Mucosa of descending colon (tissue), 3 donors: ENCODE measurements around the gene LCE1D. TPM values are rescaled to one million over a fixed set of nuclear protein-coding genes. Genes with fewer than 3 reads are reported as not detected.

Source experiments
- ATAC-seq: fragments of 200-7000 bp; cut with Tn5 transposase; one replicate; pipeline ENCODE4 v1.9.1; 2020; ENCODE audit warnings: mild to moderate bottlenecking, moderate library complexity
- DNase-seq, 3 donors: peaks; one replicate each; pipeline ENCODE4 v3.0.0-alpha.2; 2020
- H3K36me3 ChIP-seq: fragments of 200-600 bp; one replicate; pipeline ENCODE4 v1.8.0; 2021; ENCODE audit warnings: low read depth, mild to moderate bottlenecking
- H3K4me1 ChIP-seq: fragments of 200-600 bp; one replicate; pipeline ENCODE4 v1.8.0; 2021; ENCODE audit warnings: low read depth, mild to moderate bottlenecking
- H3K4me3 ChIP-seq: fragments of 200-600 bp; one replicate; pipeline ENCODE4 v1.8.0; 2021; ENCODE audit warnings: mild to moderate bottlenecking
- H3K9me3 ChIP-seq: fragments of 200-600 bp; one replicate; pipeline ENCODE4 v1.8.0; 2021; ENCODE audit warnings: mild to moderate bottlenecking
- intact Hi-C, 2 donors: fragments of 100-400 bp; cut with DNase I in 1 of 2; cut with micrococcal nuclease in 1 of 2; formaldehyde crosslinking; loops; one replicate each; pipeline versions ENCODE4 v1.11.0 to v1.11.1; 2022; cut with DNase I, micrococcal nuclease
- total RNA-seq, 3 donors: library from RNA; stranded (reverse); fragmentation: NEBNext Ultra II Directional in 2 of 3; extraction: Animal tissue kit (Norgen Biotek cat#: 25700) in 2 of 3; gene quantifications; one replicate each; pipeline versions ENCODE4 v1.2.1 to v1.2.4, GENCODE V29; 2021 to 2023
- TF ChIP-seq, protein P1 (sequence below): fragments of 200-600 bp; IDR thresholded peaks from one replicate; pipeline ENCODE4 v1.8.0; 2022; ENCODE audit warnings: antibody characterized with exemption, mild to moderate bottlenecking
- donor health status: DM: no; HTN: no; CAD: no; lungs with moderate emphysema.
- donor health status: DM: no; HTN: no; CAD: no.
- donor health status: DM: no; HTN: yes; CAD: no.

Gene LCE1D
- total RNA-seq, 3 donors from 2014 or later = not detected

DNA sequence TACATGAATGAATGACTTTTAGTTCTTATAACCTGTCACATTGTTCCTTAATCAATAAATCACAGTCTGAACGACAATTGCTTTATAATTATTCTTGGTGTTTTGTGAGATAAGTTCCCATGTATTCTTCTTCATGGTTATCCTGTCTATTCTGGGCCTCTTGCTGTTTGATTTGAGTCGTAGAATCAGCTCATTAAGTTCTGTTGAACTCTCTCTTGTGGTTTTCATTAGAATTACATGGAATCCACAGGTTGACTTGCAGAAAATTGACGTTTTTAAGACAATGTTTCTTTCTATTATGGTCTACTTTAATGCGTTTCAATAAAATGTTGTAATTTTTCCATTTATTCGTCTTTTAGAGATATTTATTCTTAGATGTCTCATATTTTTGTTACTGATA is 26.8 kb downstream of the LCE1D start:
- DNase-seq = no peak
- Histone ChIP-seq H3K4me3 (no peak overlapping the region), H3K4me1 (no peaks in the 10 kb centered on the region), H3K36me3 (no peaks in the 10 kb centered on the region), H3K9me3 (no peaks in the 10 kb centered on the region)
- TF ChIP-seq, protein P1, sequence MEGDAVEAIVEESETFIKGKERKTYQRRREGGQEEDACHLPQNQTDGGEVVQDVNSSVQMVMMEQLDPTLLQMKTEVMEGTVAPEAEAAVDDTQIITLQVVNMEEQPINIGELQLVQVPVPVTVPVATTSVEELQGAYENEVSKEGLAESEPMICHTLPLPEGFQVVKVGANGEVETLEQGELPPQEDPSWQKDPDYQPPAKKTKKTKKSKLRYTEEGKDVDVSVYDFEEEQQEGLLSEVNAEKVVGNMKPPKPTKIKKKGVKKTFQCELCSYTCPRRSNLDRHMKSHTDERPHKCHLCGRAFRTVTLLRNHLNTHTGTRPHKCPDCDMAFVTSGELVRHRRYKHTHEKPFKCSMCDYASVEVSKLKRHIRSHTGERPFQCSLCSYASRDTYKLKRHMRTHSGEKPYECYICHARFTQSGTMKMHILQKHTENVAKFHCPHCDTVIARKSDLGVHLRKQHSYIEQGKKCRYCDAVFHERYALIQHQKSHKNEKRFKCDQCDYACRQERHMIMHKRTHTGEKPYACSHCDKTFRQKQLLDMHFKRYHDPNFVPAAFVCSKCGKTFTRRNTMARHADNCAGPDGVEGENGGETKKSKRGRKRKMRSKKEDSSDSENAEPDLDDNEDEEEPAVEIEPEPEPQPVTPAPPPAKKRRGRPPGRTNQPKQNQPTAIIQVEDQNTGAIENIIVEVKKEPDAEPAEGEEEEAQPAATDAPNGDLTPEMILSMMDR = no peak
- no peak for ATAC-seq
- intact Hi-C loops = no loop called here

DNA sequence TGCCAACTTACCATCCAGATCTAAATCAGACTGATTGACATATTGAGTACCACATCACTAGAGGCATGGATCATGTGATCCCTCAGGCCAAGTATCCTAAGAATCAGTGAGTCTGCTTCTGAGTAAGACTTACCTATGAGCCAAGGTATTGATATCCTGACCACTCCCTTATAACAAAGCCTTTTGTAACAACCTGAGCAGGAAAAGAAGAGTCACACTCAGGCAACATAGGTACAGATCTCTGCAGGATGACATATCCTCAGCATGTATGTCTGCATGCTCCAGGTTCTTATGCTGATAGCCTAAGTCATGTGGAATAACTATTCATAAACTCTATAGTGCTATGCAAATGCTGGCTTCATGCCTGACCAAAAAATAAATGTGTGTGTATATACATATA is 28.4 kb downstream of the LCE1D start:
- intact Hi-C loops = no loop called here
- TF ChIP-seq, protein P1 = no peak

DNA sequence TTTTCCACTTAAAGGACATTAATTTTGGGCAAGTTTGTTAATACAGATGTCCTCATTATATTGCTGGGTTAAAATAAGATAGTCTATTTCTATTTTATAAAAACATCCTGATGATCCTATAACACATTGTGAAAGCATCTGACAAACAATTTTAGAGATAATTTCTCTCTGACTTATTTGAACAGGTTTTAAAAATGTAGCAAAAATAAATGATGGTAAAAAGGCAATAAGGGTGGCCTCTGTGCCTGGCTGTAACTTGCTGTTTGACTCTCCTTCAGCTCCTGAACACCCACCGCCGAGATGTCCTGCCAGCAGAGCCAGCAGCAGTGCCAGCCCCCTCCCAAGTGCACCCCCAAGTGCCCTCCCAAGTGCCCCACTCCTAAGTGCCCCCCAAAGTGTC is 30.7 kb downstream of the LCE1D start, which contains the start of gene LCE1A:
Gene LCE1A, plus strand, starts transcription at position 301 of the 400 bp plus-strand sequence. Its CDS starts 0 bp downstream, at position 301.
- no peak for DNase-seq
- Histone ChIP-seq H3K9me3 (no peaks in the 10 kb centered on the region), H3K4me3 (no peak within 1 kb of the TSS), H3K36me3 (no peaks in the 10 kb centered on the region), H3K4me1 (no peaks in the 10 kb centered on the region)
- TF ChIP-seq, protein P1 = no peak
- ATAC-seq = no peak
- intact Hi-C loops = no loop called here

More for the DNA sequence above, 28.4 kb downstream of the LCE1D start:
- ATAC-seq (no peak), DNase-seq (no peak)
- Histone ChIP-seq H3K9me3 (no peaks in the 10 kb centered on the region), H3K36me3 (no peaks in the 10 kb centered on the region), H3K4me3 (no peak overlapping the region), H3K4me1 (no peaks in the 10 kb centered on the region)

DNA sequence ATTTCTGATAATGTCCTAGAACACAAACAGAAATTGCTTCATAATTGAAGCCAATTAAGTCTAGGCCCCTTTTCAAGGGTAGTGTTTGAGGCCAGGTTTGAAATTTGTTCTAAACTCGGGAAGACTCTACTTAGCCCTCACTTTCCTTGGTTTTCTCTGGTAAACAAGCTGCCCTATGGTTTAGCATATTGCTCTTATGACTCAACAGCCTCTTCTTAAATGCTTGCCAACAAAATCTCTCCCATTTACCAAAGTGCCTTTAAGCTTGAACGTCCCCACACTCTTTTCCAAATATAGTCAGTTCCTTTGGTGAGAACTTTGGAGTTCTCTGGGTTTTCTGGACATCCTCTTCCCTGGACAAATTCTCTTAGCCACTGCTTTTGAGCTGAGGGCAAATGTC is 40.3 kb downstream of the LCE1D start:
- Histone ChIP-seq H3K4me3 (no peak overlapping the region), H3K36me3 (no peaks in the 10 kb centered on the region), H3K9me3 (no peaks in the 10 kb centered on the region), H3K4me1 (no peaks in the 10 kb centered on the region)
- ATAC-seq = no peak
- TF ChIP-seq, protein P1 = no peak
- DNase-seq = no peak
- intact Hi-C loops = no loop called here

DNA sequence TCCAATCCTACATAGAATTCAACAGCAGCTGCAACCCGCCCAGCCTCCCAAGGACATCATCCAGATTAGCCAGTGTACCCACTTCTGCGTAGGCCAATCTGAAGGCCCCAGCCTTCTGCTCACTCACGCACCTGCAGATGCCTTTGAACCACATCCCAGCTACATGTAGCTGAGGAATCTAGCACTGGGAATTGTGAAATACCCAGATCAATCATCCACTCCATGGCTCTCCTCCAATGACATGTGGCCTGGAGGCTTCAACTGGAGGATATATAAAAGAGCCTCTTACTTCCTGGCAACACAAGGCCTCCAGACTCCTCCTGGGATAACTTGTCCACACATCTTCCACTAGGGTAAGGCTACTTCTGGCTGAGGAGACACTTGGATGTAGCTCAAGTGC is 46.0 kb downstream of the LCE1D start, which contains the start of gene LCE6A:
Gene LCE6A, plus strand, starts transcription at position 301 of the 400 bp plus-strand sequence. CDS start 665 bp downstream, outside the sequence.
- DNase-seq (no peak), ATAC-seq (no peak)
- Histone ChIP-seq H3K4me3 (no peak within 1 kb of the TSS), H3K4me1 (no peaks in the 10 kb centered on the region), H3K36me3 (no peaks in the 10 kb centered on the region), H3K9me3 (no peaks in the 10 kb centered on the region)
- TF ChIP-seq, protein P1 = no peak
- intact Hi-C loops = no loop called here

Other genes with a start within 250 kb of the LCE1D start
- not detected for gene LCE3E, start 229.9 kb upstream of the LCE1D start, total RNA-seq
- gene LCE3D, start 216.2 kb upstream of the LCE1D start, total RNA-seq = not detected
- gene LCE3C, start 196.5 kb upstream of the LCE1D start, total RNA-seq = not detected
- not detected for gene LCE3B, start 182.9 kb upstream of the LCE1D start, total RNA-seq
- not detected for gene LCE3A, start 173.6 kb upstream of the LCE1D start, total RNA-seq
- not detected for gene LCE2D, start 133.3 kb upstream of the LCE1D start, total RNA-seq
- not detected for gene LCE2C, start 121.4 kb upstream of the LCE1D start, total RNA-seq
- not detected for gene LCE2B, start 110.6 kb upstream of the LCE1D start, total RNA-seq
- gene LCE2A, start 98.4 kb upstream of the LCE1D start, total RNA-seq = not detected
- not detected for gene LCE4A, start 88.6 kb upstream of the LCE1D start, total RNA-seq
- gene KPRP, start 38.7 kb upstream of the LCE1D start, total RNA-seq = not detected
- gene LCE1F, start 21.6 kb upstream of the LCE1D start, total RNA-seq = not detected
- not detected for gene LCE1E, start 10.5 kb upstream of the LCE1D start, total RNA-seq
- gene LCE1C, start 9.9 kb downstream of the LCE1D start, total RNA-seq = not detected
- gene LCE1B, start 15.2 kb downstream of the LCE1D start, total RNA-seq = not detected
- not detected for gene LCE1A, start 30.8 kb downstream of the LCE1D start, total RNA-seq
- gene LCE6A, start 46.1 kb downstream of the LCE1D start, total RNA-seq = not detected
- gene LCE7A, start 63.3 kb downstream of the LCE1D start, total RNA-seq = not detected
- not detected for gene SMCP, start 81.6 kb downstream of the LCE1D start, total RNA-seq
- gene IVL, start 111.8 kb downstream of the LCE1D start, total RNA-seq = not detected
- gene SPRR5, start 150.5 kb downstream of the LCE1D start, total RNA-seq = not detected
- gene SPRR4, start 173.9 kb downstream of the LCE1D start, total RNA-seq = not detected
- not detected for gene SPRR1A, start 187.4 kb downstream of the LCE1D start, total RNA-seq
- gene SPRR3, start 205.0 kb downstream of the LCE1D start, total RNA-seq = under 1 TPM in 1 of 3 donors, not detected in 2; 0.93 TPM
- not detected for gene SPRR1B, start 234.5 kb downstream of the LCE1D start, total RNA-seq
- gene SPRR2D, start 244.4 kb downstream of the LCE1D start, total RNA-seq = under 1 TPM in 1 of 3 donors, not detected in 2; 0.41 TPM